Measurements from ENCODE around the gene CBX7.

CBX7 gene

GRCh38 chr22:39147335-39148025, 5.0 kb downstream of the CBX7 start:
- no peak for DNase-seq (ENCODE audit: low spot score)

- no peak for DNase-seq (ENCODE audit: low spot score)
Observed at GRCh38 chr22:39146256-39147101, 6.0 kb downstream of the CBX7 start.

GRCh38 chr22:39144101-39144767, 8.2 kb downstream of the CBX7 start:
- DNase-seq (ENCODE audit: low spot score): peak; percentile 69

- no peak for DNase-seq (ENCODE audit: low spot score)
Observed at GRCh38 chr22:39142088-39142680, 10.3 kb downstream of the CBX7 start.

- DNase-seq (ENCODE audit: low spot score): no peak
Observed at GRCh38 chr22:39139933-39140332, 12.5 kb downstream of the CBX7 start.

GRCh38 chr22:39138357-39138997, 14.0 kb downstream of the CBX7 start:
- no peak for DNase-seq (ENCODE audit: low spot score)

- DNase-seq (ENCODE audit: low spot score): no peak
Observed at GRCh38 chr22:39136317-39136716, 16.2 kb downstream of the CBX7 start.

GRCh38 chr22:39135092-39135896, 17.2 kb downstream of the CBX7 start:
- DNase-seq (ENCODE audit: low spot score): peak; percentile 65

GRCh38 chr22:39134366-39135091, 18.0 kb downstream of the CBX7 start:
- DNase-seq (ENCODE audit: low spot score): no peak

GRCh38 chr22:39133871-39134270, 18.6 kb downstream of the CBX7 start:
- no peak for DNase-seq (ENCODE audit: low spot score)

- DNase-seq (ENCODE audit: low spot score): no peak
Observed at GRCh38 chr22:39132871-39133524, 19.5 kb downstream of the CBX7 start.

- DNase-seq (ENCODE audit: low spot score): no peak
Observed at GRCh38 chr22:39132281-39132680, 20.2 kb downstream of the CBX7 start.

- no peak for DNase-seq (ENCODE audit: low spot score)
Observed at GRCh38 chr22:39130892-39131855, 21.3 kb downstream of the CBX7 start.

GRCh38 chr22:39130152-39130704, 22.3 kb downstream of the CBX7 start:
- no peak for DNase-seq (ENCODE audit: low spot score)

GRCh38 chr22:39129746-39130145, 22.7 kb downstream of the CBX7 start:
- DNase-seq (ENCODE audit: low spot score): no peak

GRCh38 chr22:39129081-39129480, 23.4 kb downstream of the CBX7 start:
- DNase-seq (ENCODE audit: low spot score): no peak

- DNase-seq (ENCODE audit: low spot score): no peak
Observed at GRCh38 chr22:39128508-39128907, 24.0 kb downstream of the CBX7 start.

GRCh38 chr22:39125622-39126021, 26.9 kb downstream of the CBX7 start:
- DNase-seq (ENCODE audit: low spot score): no peak
